Measurements from ENCODE around the gene ZC3H12D. TPM values are rescaled to one million over a fixed set of nuclear protein-coding genes. Genes with fewer than 3 reads are reported as not detected.

The ZC3H12D gene
- total RNA-seq, 4 donors from 2014 or later = 1.6 to 7.2 (median 3.1) TPM

GRCh38 chr6:149473080-149474052 is 11.4 kb downstream of the ZC3H12D start:
- no peak for DNase-seq (ENCODE audit: low spot score in 2 of 2)
- H3K9me3 ChIP-seq = no peaks in the 10 kb centered on the region

GRCh38 chr6:149472241-149472640 is 12.6 kb downstream of the ZC3H12D start:
- H3K36me3 ChIP-seq = peaks cover 0 to 6% (median 3%) of the 10 kb centered on the region in 3 donors
- DNase-seq (ENCODE audit: low spot score in 2 of 2) = no peak
- peaks cover 0 to 14% (median 0%) of the 10 kb centered on the region in 4 donors for H3K4me1 ChIP-seq
- H3K27ac ChIP-seq = no peak overlapping the region
- WGBS, 2 donors = 90 to 92% methylated on average over 5 of the region's 5 CpGs
- no peak overlapping the region for H3K4me3 ChIP-seq
- H3K27me3 ChIP-seq = no peaks in the 10 kb centered on the region
- H3K9me3 ChIP-seq = no peaks in the 10 kb centered on the region
- TF ChIP-seq EP300 (IDR thresholded peaks at IDR 0.05) = no peak
- TF ChIP-seq POLR2A (IDR thresholded peaks at IDR 0.05) = no peak

More at GRCh38 chr6:149473080-149474052, 11.4 kb downstream of the ZC3H12D start:
- Histone ChIP-seq H3K4me1 (peaks cover 0 to 14% (median 0%) of the 10 kb centered on the region in 4 donors), H3K36me3 (peaks cover 0 to 6% (median 3%) of the 10 kb centered on the region in 3 donors), H3K4me3 (no peak overlapping the region), H3K27me3 (no peaks in the 10 kb centered on the region), H3K27ac (peak overlapping the region in 1 of 4 donors; percentile 34)
- WGBS, 2 donors = 60 to 64% methylated on average over 18 to 21 of the region's 21 CpGs
- no peak for TF ChIP-seq EP300 (IDR thresholded peaks at IDR 0.05)
- no peak for TF ChIP-seq CTCF (IDR thresholded peaks at IDR 0.05)
- no peak for TF ChIP-seq POLR2A (IDR thresholded peaks at IDR 0.05)

- H3K27ac ChIP-seq = no peak overlapping the region
- TF ChIP-seq CTCF (IDR thresholded peaks at IDR 0.05) (no peak), POLR2A (IDR thresholded peaks at IDR 0.05) (no peak), EP300 (IDR thresholded peaks at IDR 0.05) (no peak)
- no peaks in the 10 kb centered on the region for H3K9me3 ChIP-seq
- H3K27me3 ChIP-seq = no peaks in the 10 kb centered on the region
- 80 to 81% methylated on average over 3 of the region's 3 CpGs for WGBS, 2 donors
- peaks cover 0 to 14% (median 0%) of the 10 kb centered on the region in 4 donors for H3K4me1 ChIP-seq
- peaks cover 0 to 6% (median 3%) of the 10 kb centered on the region in 3 donors for H3K36me3 ChIP-seq
- DNase-seq (ENCODE audit: low spot score in 2 of 2) = no peak
- H3K4me3 ChIP-seq = no peak overlapping the region
Measured at GRCh38 chr6:149471801-149472200, 13.0 kb downstream of the ZC3H12D start.

GRCh38 chr6:149470948-149471347 is 13.9 kb downstream of the ZC3H12D start:
- Histone ChIP-seq H3K4me3 (no peak overlapping the region), H3K9me3 (no peaks in the 10 kb centered on the region), H3K27me3 (no peaks in the 10 kb centered on the region), H3K4me1 (peaks cover 0 to 14% (median 0%) of the 10 kb centered on the region in 4 donors), H3K27ac (no peak overlapping the region), H3K36me3 (peaks cover 0 to 6% (median 3%) of the 10 kb centered on the region in 3 donors)
- DNase-seq (ENCODE audit: low spot score in 2 of 2) = no peak
- TF ChIP-seq POLR2A (IDR thresholded peaks at IDR 0.05) (no peak), CTCF (IDR thresholded peaks at IDR 0.05) (no peak), EP300 (IDR thresholded peaks at IDR 0.05) (no peak)
- WGBS, 2 donors = 90 to 100% methylated on average over 2 of the region's 2 CpGs

- H3K4me1 ChIP-seq = peaks cover 0 to 9% (median 0%) of the 10 kb centered on the region in 4 donors
- H3K27ac ChIP-seq = no peak overlapping the region
- no peaks in the 10 kb centered on the region for H3K9me3 ChIP-seq
- H3K36me3 ChIP-seq = peaks cover 0 to 3% (median 3%) of the 10 kb centered on the region in 3 donors
- H3K4me3 ChIP-seq = no peak overlapping the region
- H3K27me3 ChIP-seq = no peaks in the 10 kb centered on the region
- whole genome bisulfite sequencing, 2 donors = 72 to 79% methylated on average over 2 of the region's 2 CpGs
- TF ChIP-seq CTCF (IDR thresholded peaks at IDR 0.05) = no peak
- no peak for TF ChIP-seq EP300 (IDR thresholded peaks at IDR 0.05)
- TF ChIP-seq POLR2A (IDR thresholded peaks at IDR 0.05) = no peak
- DNase-seq (ENCODE audit: low spot score in 2 of 2) = no peak
Measured at GRCh38 chr6:149468179-149468578, 16.6 kb downstream of the ZC3H12D start.
